Stimulated activated CD4-positive, alpha-beta T cell treated with anti-CD3 and anti-CD28 coated beads, Interleukin-1b, Interleukin-23, amount 100 ng/mL, for 24 hours (primary cell): Measurements from ENCODE around the gene MT1X.

ENCODE experiments used
- DNase-seq, 4 experiments: peaks; one replicate each; pipeline ENCODE4 v3.0.0-alpha.2; 2020; ENCODE audit warnings: low read depth in 4 of 4, low spot score in 1 of 4

Gene MT1X

GRCh38 chr16:56677474-56677873 lies 4.8 kb upstream of the MT1X start:
- no peak for DNase-seq

GRCh38 chr16:56679078-56679730 lies 3.1 kb upstream of the MT1X start:
- DNase-seq: no peak

- no peak for DNase-seq
Observed at GRCh38 chr16:56679818-56680217, 2.5 kb upstream of the MT1X start.

- DNase-seq: no peak
Observed at GRCh38 chr16:56682703-56683397, 580 bp downstream of the MT1X start.

GRCh38 chr16:56683424-56684172 lies 1.3 kb downstream of the MT1X start:
- no peak for DNase-seq

GRCh38 chr16:56684256-56684925 lies 2.1 kb downstream of the MT1X start:
- DNase-seq: no peak

- no peak for DNase-seq
Observed at GRCh38 chr16:56684926-56685590, 2.8 kb downstream of the MT1X start.

- no peak for DNase-seq
Observed at GRCh38 chr16:56686758-56687157, 4.5 kb downstream of the MT1X start.

GRCh38 chr16:56688762-56689161 lies 6.5 kb downstream of the MT1X start:
- no peak for DNase-seq

GRCh38 chr16:56689171-56689570 lies 6.9 kb downstream of the MT1X start:
- DNase-seq: no peak

GRCh38 chr16:56690420-56691122 lies 8.3 kb downstream of the MT1X start:
- DNase-seq: no peak

GRCh38 chr16:56691885-56692284 lies 9.6 kb downstream of the MT1X start:
- DNase-seq: no peak

GRCh38 chr16:56695246-56695645 lies 13.0 kb downstream of the MT1X start:
- no peak for DNase-seq

GRCh38 chr16:56697456-56698155 lies 15.3 kb downstream of the MT1X start:
- no peak for DNase-seq

GRCh38 chr16:56700195-56700594 lies 17.9 kb downstream of the MT1X start:
- DNase-seq: no peak

- no peak for DNase-seq
Observed at GRCh38 chr16:56700631-56701030, 18.4 kb downstream of the MT1X start.

GRCh38 chr16:56701534-56701933 lies 19.3 kb downstream of the MT1X start:
- DNase-seq: no peak

- DNase-seq: no peak
Observed at GRCh38 chr16:56702836-56703235, 20.6 kb downstream of the MT1X start.

- no peak for DNase-seq
Observed at GRCh38 chr16:56708525-56709442, 26.5 kb downstream of the MT1X start.
